ENCODE results near the gene LDLRAD3.

The LDLRAD3 gene

GRCh38 chr11:36122671-36123070, 178.8 kb downstream of the LDLRAD3 start:
- TF ChIP-seq EZH2phosphoT487 (IDR thresholded peaks at IDR 0.05; ENCODE audit: borderline replicate concordance) (no peak), CTCF (conservative IDR thresholded peaks at IDR 0.05; ENCODE audit: low read length) (no peak)
- Histone ChIP-seq H3K4me1 (ENCODE audit: insufficient read depth, low read length, poor library complexity, severe bottlenecking) (no peaks in the 10 kb centered on the region), H3K79me2 (ENCODE audit: insufficient read depth, low read length) (no peaks in the 10 kb centered on the region), H3K9me3 (ENCODE audit: insufficient read depth, low read depth, low read length) (no peaks in the 10 kb centered on the region), H4K20me1 (ENCODE audit: insufficient read depth, low read length, poor library complexity, severe bottlenecking) (no peaks in the 10 kb centered on the region), H3K9ac (ENCODE audit: low read depth, low read length, poor library complexity, severe bottlenecking) (no peak overlapping the region), H3K4me2 (ENCODE audit: low read depth, low read length, poor library complexity, severe bottlenecking) (no peak overlapping the region), H3K9me2 (replicated peaks; ENCODE audit: low read depth, low read length) (no peaks in the 10 kb centered on the region), H3K27me3 (ENCODE audit: insufficient read depth, low read length, poor library complexity, severe bottlenecking) (no peaks in the 10 kb centered on the region), H3K36me3 (ENCODE audit: insufficient read depth, low read length) (no peaks in the 10 kb centered on the region), H3K4me3 (ENCODE audit: low read length, poor library complexity, severe bottlenecking) (no peak overlapping the region), H2AFZ (ENCODE audit: low read length) (no peak overlapping the region), H3F3A (ENCODE audit: low read depth) (no peaks in the 10 kb centered on the region)

DNA sequence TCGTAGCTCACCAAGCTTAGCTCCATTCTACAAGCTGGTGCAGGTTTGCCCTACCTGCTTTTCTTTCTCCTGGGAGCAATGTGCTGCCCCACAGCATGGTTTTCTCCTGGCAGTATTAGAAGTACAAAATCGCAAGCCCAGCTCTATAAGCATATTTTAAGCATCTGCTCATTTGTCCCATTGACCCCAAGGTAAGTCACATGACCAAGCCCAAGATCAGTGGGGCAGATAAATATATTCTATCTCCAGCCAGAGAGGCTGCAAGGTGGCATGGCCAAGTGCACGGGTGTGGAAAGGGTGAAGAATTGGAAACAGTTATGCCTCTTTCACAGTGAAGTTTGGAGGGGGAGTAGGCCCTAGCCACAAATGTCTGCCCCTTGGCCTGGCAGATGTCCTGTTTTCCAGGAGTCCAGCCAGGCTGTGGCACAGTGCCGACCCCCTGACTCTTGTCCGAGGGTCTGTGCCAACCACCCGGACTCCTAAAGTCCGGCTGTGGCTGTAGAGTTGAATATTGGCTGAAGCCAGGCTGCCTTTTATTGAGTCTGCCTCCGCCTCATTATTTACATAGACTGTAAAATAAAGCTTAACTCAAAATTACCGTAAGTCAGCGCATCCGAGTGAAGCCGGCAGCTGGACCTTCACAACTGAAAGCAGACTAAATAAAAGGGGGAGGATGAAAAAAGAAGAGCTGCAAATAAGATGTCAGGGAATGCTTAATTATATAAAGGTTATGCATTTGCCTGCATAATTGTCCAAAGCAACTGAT, 179.7 kb downstream of the LDLRAD3 start:
- no peak for TF ChIP-seq CTCF (conservative IDR thresholded peaks at IDR 0.05; ENCODE audit: low read length)
- TF ChIP-seq EZH2phosphoT487 (IDR thresholded peaks at IDR 0.05; ENCODE audit: borderline replicate concordance) = no peak
- no peaks in the 10 kb centered on the region for H4K20me1 ChIP-seq (ENCODE audit: insufficient read depth, low read length, poor library complexity, severe bottlenecking)
- H3K9ac ChIP-seq (ENCODE audit: low read depth, low read length, poor library complexity, severe bottlenecking) = no peak overlapping the region

DNA sequence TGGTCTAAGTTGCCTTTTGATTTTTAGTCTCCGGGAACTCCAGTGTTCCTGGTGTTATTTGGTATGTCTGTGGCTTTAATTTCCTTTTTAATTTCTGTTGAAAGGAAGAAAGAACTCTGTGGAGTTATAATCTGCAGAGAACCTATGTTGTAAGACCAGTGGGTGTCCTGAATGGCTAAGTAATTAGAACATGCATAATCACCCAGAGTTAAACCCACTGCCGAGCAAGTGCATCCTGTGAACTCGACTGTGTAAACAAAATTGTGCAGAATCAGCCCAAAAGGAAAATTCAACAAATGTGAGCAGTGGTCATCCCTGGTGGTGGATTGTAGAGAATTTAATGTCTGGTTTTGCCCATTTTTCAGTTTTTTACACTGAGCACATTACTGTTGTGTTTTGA, 182.8 kb downstream of the LDLRAD3 start:
- H3K36me3 ChIP-seq (ENCODE audit: insufficient read depth, low read length) = no peaks in the 10 kb centered on the region
- H3K4me1 ChIP-seq (ENCODE audit: insufficient read depth, low read length, poor library complexity, severe bottlenecking) = no peaks in the 10 kb centered on the region
- no peaks in the 10 kb centered on the region for H3F3A ChIP-seq (ENCODE audit: low read depth)
- TF ChIP-seq EZH2phosphoT487 (IDR thresholded peaks at IDR 0.05; ENCODE audit: borderline replicate concordance) (no peak), CTCF (conservative IDR thresholded peaks at IDR 0.05; ENCODE audit: low read length) (no peak)
- H3K27me3 ChIP-seq (ENCODE audit: insufficient read depth, low read length, poor library complexity, severe bottlenecking) = no peaks in the 10 kb centered on the region
- no peak overlapping the region for H3K4me3 ChIP-seq (ENCODE audit: low read length, poor library complexity, severe bottlenecking)
- H2AFZ ChIP-seq (ENCODE audit: low read length) = no peak overlapping the region
- no peaks in the 10 kb centered on the region for H3K9me3 ChIP-seq (ENCODE audit: insufficient read depth, low read depth, low read length)
- H3K4me2 ChIP-seq (ENCODE audit: low read depth, low read length, poor library complexity, severe bottlenecking) = no peak overlapping the region
- H3K9ac ChIP-seq (ENCODE audit: low read depth, low read length, poor library complexity, severe bottlenecking) = no peak overlapping the region
- no peaks in the 10 kb centered on the region for H3K79me2 ChIP-seq (ENCODE audit: insufficient read depth, low read length)
- H4K20me1 ChIP-seq (ENCODE audit: insufficient read depth, low read length, poor library complexity, severe bottlenecking) = no peaks in the 10 kb centered on the region
- no peaks in the 10 kb centered on the region for H3K9me2 ChIP-seq (replicated peaks; ENCODE audit: low read depth, low read length)

More for the DNA sequence above, 179.7 kb downstream of the LDLRAD3 start:
- Histone ChIP-seq H3K27me3 (ENCODE audit: insufficient read depth, low read length, poor library complexity, severe bottlenecking) (no peaks in the 10 kb centered on the region), H3K4me1 (ENCODE audit: insufficient read depth, low read length, poor library complexity, severe bottlenecking) (no peaks in the 10 kb centered on the region), H3K9me2 (replicated peaks; ENCODE audit: low read depth, low read length) (no peaks in the 10 kb centered on the region), H2AFZ (ENCODE audit: low read length) (no peak overlapping the region), H3K4me2 (ENCODE audit: low read depth, low read length, poor library complexity, severe bottlenecking) (no peak overlapping the region), H3K9me3 (ENCODE audit: insufficient read depth, low read depth, low read length) (no peaks in the 10 kb centered on the region), H3K79me2 (ENCODE audit: insufficient read depth, low read length) (no peaks in the 10 kb centered on the region), H3F3A (ENCODE audit: low read depth) (no peaks in the 10 kb centered on the region), H3K36me3 (ENCODE audit: insufficient read depth, low read length) (no peaks in the 10 kb centered on the region), H3K4me3 (ENCODE audit: low read length, poor library complexity, severe bottlenecking) (no peak overlapping the region)

All from Loucy (cell line).